ENCODE results near the gene ADGRA1.
"Not testable (repeated sequence)": the region's sequence is repeated elsewhere in the genome, so short reads cannot be mapped to it uniquely, and the experiment has no call there.

ADGRA1 gene

GRCh38 chr10:133047526-133048123 lies 40.1 kb upstream of the ADGRA1 start:
- DNase-seq (ENCODE audit: low read depth, low spot score) = no peak
- no peak overlapping the region for H3K4me3 ChIP-seq (ENCODE audit: low read depth, low read length)
- in situ Hi-C loops (cut with HindIII; ENCODE audit: low sequenced_read_pairs) = no loop called here
- TF ChIP-seq CTCF (IDR thresholded peaks at IDR 0.05; ENCODE audit: low read depth, low read length) = no peak

- TF ChIP-seq CTCF (IDR thresholded peaks at IDR 0.05; ENCODE audit: low read depth, low read length) = no peak
- no peak overlapping the region for H3K4me3 ChIP-seq (ENCODE audit: low read depth, low read length)
- DNase-seq (ENCODE audit: low read depth, low spot score) = no peak
- in situ Hi-C loops (cut with HindIII; ENCODE audit: low sequenced_read_pairs) = no loop called here
Observed at GRCh38 chr10:133048266-133048665, 39.5 kb upstream of the ADGRA1 start.

- no peak for DNase-seq (ENCODE audit: low read depth, low spot score)
- no peak overlapping the region for H3K4me3 ChIP-seq (ENCODE audit: low read depth, low read length)
- in situ Hi-C loops (cut with HindIII; ENCODE audit: low sequenced_read_pairs) = no loop called here
- no peak for TF ChIP-seq CTCF (IDR thresholded peaks at IDR 0.05; ENCODE audit: low read depth, low read length)
Observed at GRCh38 chr10:133048926-133049325, 38.8 kb upstream of the ADGRA1 start.

GRCh38 chr10:133049639-133050038 lies 38.1 kb upstream of the ADGRA1 start:
- no peak for DNase-seq (ENCODE audit: low read depth, low spot score)
- no peak overlapping the region for H3K4me3 ChIP-seq (ENCODE audit: low read depth, low read length)
- in situ Hi-C loops (cut with HindIII; ENCODE audit: low sequenced_read_pairs) = no loop called here
- no peak for TF ChIP-seq CTCF (IDR thresholded peaks at IDR 0.05; ENCODE audit: low read depth, low read length)

GRCh38 chr10:133050371-133050770 lies 37.4 kb upstream of the ADGRA1 start:
- TF ChIP-seq CTCF (IDR thresholded peaks at IDR 0.05; ENCODE audit: low read depth, low read length) = no peak
- in situ Hi-C loops (cut with HindIII; ENCODE audit: low sequenced_read_pairs) = no loop called here
- no peak overlapping the region for H3K4me3 ChIP-seq (ENCODE audit: low read depth, low read length)
- no peak for DNase-seq (ENCODE audit: low read depth, low spot score)

- in situ Hi-C loops (cut with HindIII; ENCODE audit: low sequenced_read_pairs) = no loop called here
- TF ChIP-seq CTCF (IDR thresholded peaks at IDR 0.05; ENCODE audit: low read depth, low read length) = no peak
- no peak for DNase-seq (ENCODE audit: low read depth, low spot score)
- H3K4me3 ChIP-seq (ENCODE audit: low read depth, low read length) = no peak overlapping the region
Observed at GRCh38 chr10:133052076-133052475, 35.6 kb upstream of the ADGRA1 start.

GRCh38 chr10:133053527-133054133 lies 34.1 kb upstream of the ADGRA1 start:
- in situ Hi-C loops (cut with HindIII; ENCODE audit: low sequenced_read_pairs); DNase-seq (ENCODE audit: low read depth, low spot score); H3K4me3 ChIP-seq (ENCODE audit: low read depth, low read length): not testable (repeated sequence)

Measured in astrocyte of the spinal cord (primary cell).